Urothelium cell line (cell line): ENCODE measurements around the gene CDHR2.
"Not testable (repeated sequence)": the region's sequence is repeated elsewhere in the genome, so short reads cannot be mapped to it uniquely, and the experiment has no call there.

Experiments
- DNase-seq: peaks from one replicate; pipeline ENCODE4 v3.0.0; 2011; ENCODE audit warnings: low spot score, mixed read lengths
- FAIRE-seq: peaks from 2 replicates; lab custom pipeline; 2011; peaks lifted over from hg19 to GRCh38; lab: Jason Lieb, UNC

CDHR2 gene

GRCh38 chr5:176541338-176542134 is 7.6 kb upstream of the CDHR2 start:
- FAIRE-seq (no peak), DNase-seq (peak; percentile 33)

GRCh38 chr5:176542135-176542595 is 7.0 kb upstream of the CDHR2 start:
- no peak for DNase-seq

GRCh38 chr5:176542596-176543427 is 6.3 kb upstream of the CDHR2 start:
- FAIRE-seq (no peak), DNase-seq (peak; percentile 65)

More at GRCh38 chr5:176542135-176542595, 7.0 kb upstream of the CDHR2 start:
- no peak for FAIRE-seq

GRCh38 chr5:176543428-176544182 is 5.5 kb upstream of the CDHR2 start:
- DNase-seq: peak; percentile 71
- FAIRE-seq: no peak

GRCh38 chr5:176545388-176545736 is 3.8 kb upstream of the CDHR2 start:
- FAIRE-seq: no peak
- DNase-seq: no peak

- DNase-seq (no peak), FAIRE-seq (no peak)
Measured at GRCh38 chr5:176545737-176546509, 3.2 kb upstream of the CDHR2 start.

- DNase-seq: no peak
- FAIRE-seq: no peak
Measured at GRCh38 chr5:176547802-176548201, 1.3 kb upstream of the CDHR2 start.

- no peak for DNase-seq
- no peak for FAIRE-seq
Measured at GRCh38 chr5:176549871-176550270, 729 bp downstream of the CDHR2 start.

GRCh38 chr5:176550275-176550831 is 1.2 kb downstream of the CDHR2 start:
- no peak for DNase-seq
- no peak for FAIRE-seq

- DNase-seq, FAIRE-seq: not testable (repeated sequence)
Measured at GRCh38 chr5:176550937-176551336, 1.8 kb downstream of the CDHR2 start.

- FAIRE-seq (no peak), DNase-seq (no peak)
Measured at GRCh38 chr5:176552332-176552869, 3.3 kb downstream of the CDHR2 start.

- DNase-seq (peak; percentile 32), FAIRE-seq (no peak)
Measured at GRCh38 chr5:176553260-176554085, 4.3 kb downstream of the CDHR2 start.

- DNase-seq: no peak
- no peak for FAIRE-seq
Measured at GRCh38 chr5:176557846-176558245, 8.7 kb downstream of the CDHR2 start.

GRCh38 chr5:176559683-176560082 is 10.5 kb downstream of the CDHR2 start:
- DNase-seq: no peak
- FAIRE-seq: peak; percentile 30

- peak; percentile 27 for FAIRE-seq
- no peak for DNase-seq
Measured at GRCh38 chr5:176560364-176560763, 11.2 kb downstream of the CDHR2 start.

GRCh38 chr5:176561259-176561658 is 12.1 kb downstream of the CDHR2 start:
- no peak for FAIRE-seq
- no peak for DNase-seq

- DNase-seq: no peak
- no peak for FAIRE-seq
Measured at GRCh38 chr5:176562189-176562588, 13.0 kb downstream of the CDHR2 start.

GRCh38 chr5:176564002-176564401 is 14.9 kb downstream of the CDHR2 start:
- FAIRE-seq (no peak), DNase-seq (peak; percentile 36)

- DNase-seq: no peak
- FAIRE-seq: no peak
Measured at GRCh38 chr5:176565760-176566288, 16.7 kb downstream of the CDHR2 start.
